HepG2 (cell line): ENCODE data around the gene NMT2.

Source experiments
- ARNT ChIP-seq: fragments of 450-650 bp; IDR thresholded peaks from 2 replicates; pipeline ENCODE4 v1.6.1; 2017
- BRD4 ChIP-seq: sonication (generic); formaldehyde crosslinking; IDR thresholded peaks from 2 replicates; pipeline ENCODE4 v1.4.0; 2020; ENCODE audit warnings: missing genetic modification reagents
- ETV6 ChIP-seq: sonication (generic); formaldehyde crosslinking; conservative IDR thresholded peaks from 2 replicates; pipeline ENCODE4 v1.4.0; 2020; ENCODE audit warnings: missing genetic modification reagents
- GFI1 ChIP-seq: sonication (generic); formaldehyde crosslinking; IDR thresholded peaks from 2 replicates; pipeline ENCODE4 v1.5.0; 2020; ENCODE audit warnings: missing genetic modification reagents, mild to moderate bottlenecking, borderline replicate concordance
- GLMP ChIP-seq: sonication (generic); formaldehyde crosslinking; IDR thresholded peaks from 2 replicates; pipeline ENCODE4 v1.9.0; 2021; ENCODE audit warnings: missing genetic modification reagents, mild to moderate bottlenecking, borderline replicate concordance
- MBNL3 ChIP-seq: fragments of 250-450 bp; sonication (Bioruptor Pico); conservative IDR thresholded peaks from 2 replicates; pipeline ENCODE4 v1.8.0; 2022; ENCODE audit warnings: mild to moderate bottlenecking, inconsistent platforms
- YY1 ChIP-seq: IDR thresholded peaks from 2 replicates; pipeline ENCODE4 v1.6.1; 2011; ENCODE audit warnings: low read length, low read depth, moderate library complexity, mild to moderate bottlenecking; ENCODE audit not compliant: insufficient read depth, insufficient replicate concordance
- ZBTB21 ChIP-seq: sonication (generic); formaldehyde crosslinking; IDR thresholded peaks from 2 replicates; pipeline ENCODE4 v1.4.0; 2020; ENCODE audit warnings: missing genetic modification reagents
- ZBTB42 ChIP-seq: sonication (generic); formaldehyde crosslinking; IDR thresholded peaks from 2 replicates; pipeline ENCODE4 v1.5.0; 2020; ENCODE audit warnings: mild to moderate bottlenecking, missing genetic modification reagents
- ZKSCAN1 ChIP-seq: fragments of 150-350 bp; IDR thresholded peaks from 2 replicates; pipeline ENCODE4 v1.6.1; 2014; ENCODE audit warnings: low read length
- TF ChIP-seq, protein P1 (sequence below): sonication (generic); formaldehyde crosslinking; IDR thresholded peaks from 2 replicates; pipeline ENCODE4 v1.5.0; 2020; ENCODE audit warnings: missing genetic modification reagents
- TF ChIP-seq, protein P2 (sequence below): sonication (generic); formaldehyde crosslinking; IDR thresholded peaks from 2 replicates; pipeline ENCODE4 v1.5.0; 2020; ENCODE audit warnings: mild to moderate bottlenecking, missing genetic modification reagents, moderate library complexity

DNA sequence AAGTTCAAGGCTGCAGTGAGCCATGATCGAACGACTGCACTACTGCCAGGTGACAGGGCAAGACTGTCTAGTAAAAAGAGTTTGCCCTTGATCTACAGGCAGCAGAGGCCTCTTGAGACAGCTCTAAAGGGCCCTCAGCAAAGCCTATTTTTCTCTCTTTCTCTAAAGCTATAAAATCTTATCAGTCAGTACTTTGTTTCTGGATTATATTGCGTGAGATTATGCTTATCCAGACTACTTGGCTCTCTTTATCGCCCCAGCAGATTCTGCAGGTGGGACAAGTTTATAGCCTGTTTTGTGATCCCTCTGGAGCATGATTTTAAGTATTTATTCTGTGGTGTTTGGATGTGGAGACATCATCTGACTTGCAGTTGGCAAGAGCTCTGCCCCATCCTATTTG, 68.6 kb downstream of the NMT2 start:
- TF ChIP-seq ETV6 (CRISPR knock-in tag) (no peak), ZBTB42 (no peak), ZKSCAN1 (no peak), BRD4 (no peak), ZBTB21 (CRISPR knock-in tag) (no peak), ARNT (no peak), GFI1 (CRISPR knock-in tag) (no peak), GLMP (no peak), YY1 (no peak), MBNL3 (no peak)
- TF ChIP-seq, protein P1, sequence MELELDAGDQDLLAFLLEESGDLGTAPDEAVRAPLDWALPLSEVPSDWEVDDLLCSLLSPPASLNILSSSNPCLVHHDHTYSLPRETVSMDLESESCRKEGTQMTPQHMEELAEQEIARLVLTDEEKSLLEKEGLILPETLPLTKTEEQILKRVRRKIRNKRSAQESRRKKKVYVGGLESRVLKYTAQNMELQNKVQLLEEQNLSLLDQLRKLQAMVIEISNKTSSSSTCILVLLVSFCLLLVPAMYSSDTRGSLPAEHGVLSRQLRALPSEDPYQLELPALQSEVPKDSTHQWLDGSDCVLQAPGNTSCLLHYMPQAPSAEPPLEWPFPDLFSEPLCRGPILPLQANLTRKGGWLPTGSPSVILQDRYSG = no peak
- TF ChIP-seq, protein P2, sequence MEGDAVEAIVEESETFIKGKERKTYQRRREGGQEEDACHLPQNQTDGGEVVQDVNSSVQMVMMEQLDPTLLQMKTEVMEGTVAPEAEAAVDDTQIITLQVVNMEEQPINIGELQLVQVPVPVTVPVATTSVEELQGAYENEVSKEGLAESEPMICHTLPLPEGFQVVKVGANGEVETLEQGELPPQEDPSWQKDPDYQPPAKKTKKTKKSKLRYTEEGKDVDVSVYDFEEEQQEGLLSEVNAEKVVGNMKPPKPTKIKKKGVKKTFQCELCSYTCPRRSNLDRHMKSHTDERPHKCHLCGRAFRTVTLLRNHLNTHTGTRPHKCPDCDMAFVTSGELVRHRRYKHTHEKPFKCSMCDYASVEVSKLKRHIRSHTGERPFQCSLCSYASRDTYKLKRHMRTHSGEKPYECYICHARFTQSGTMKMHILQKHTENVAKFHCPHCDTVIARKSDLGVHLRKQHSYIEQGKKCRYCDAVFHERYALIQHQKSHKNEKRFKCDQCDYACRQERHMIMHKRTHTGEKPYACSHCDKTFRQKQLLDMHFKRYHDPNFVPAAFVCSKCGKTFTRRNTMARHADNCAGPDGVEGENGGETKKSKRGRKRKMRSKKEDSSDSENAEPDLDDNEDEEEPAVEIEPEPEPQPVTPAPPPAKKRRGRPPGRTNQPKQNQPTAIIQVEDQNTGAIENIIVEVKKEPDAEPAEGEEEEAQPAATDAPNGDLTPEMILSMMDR (CRISPR knock-in tag) = no peak
